Measurements from ENCODE around the gene NELL2.

The NELL2 gene

GRCh38 chr12:44616402-44616801 lies 259.7 kb downstream of the NELL2 start:
- DNase-seq (ENCODE audit: low spot score), result no peak

- no peak for DNase-seq (ENCODE audit: low spot score)
These were observed 264.6 kb downstream of the NELL2 start for GRCh38 chr12:44611538-44611937.

DNA sequence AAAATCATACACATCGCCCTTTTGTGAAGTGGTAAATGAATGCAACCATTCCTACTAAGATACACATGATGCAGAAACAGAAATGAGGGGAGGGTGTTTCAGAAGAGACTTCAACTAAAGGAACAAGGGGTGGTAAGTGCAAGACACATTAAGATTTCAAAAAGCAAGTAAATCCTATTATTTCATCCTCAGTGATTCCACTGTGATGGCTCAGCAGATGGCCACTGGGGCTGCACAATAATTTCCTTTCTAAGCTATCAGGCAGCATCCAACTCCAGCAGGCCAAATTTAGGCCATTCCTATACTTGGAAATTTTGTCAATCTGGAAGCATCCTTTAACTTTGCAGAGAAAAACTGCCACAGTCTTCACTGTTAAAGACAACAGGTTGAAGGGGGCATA lies 272.4 kb downstream of the NELL2 start:
- DNase-seq (ENCODE audit: low spot score), result no peak

DNA sequence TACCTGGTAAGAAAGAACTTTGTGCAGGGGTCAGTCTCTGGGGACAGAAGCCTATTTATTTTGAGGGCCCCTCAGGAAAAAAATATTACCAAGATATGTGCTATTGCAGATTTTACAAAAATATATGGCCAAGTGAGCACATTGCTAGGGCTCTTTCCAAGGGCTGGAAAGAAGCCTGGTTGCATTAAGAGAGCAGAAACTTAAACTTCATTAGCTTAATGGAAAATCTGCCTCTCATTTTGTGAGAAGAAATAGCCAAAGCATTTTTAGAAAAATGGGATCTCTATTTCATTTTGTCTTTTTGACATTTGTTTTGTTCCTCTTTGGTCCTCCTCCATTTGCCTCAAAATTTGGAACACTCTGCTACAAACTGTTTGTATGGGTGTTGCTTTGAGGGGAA lies 283.5 kb downstream of the NELL2 start:
- no peak for DNase-seq (ENCODE audit: low spot score)

DNA sequence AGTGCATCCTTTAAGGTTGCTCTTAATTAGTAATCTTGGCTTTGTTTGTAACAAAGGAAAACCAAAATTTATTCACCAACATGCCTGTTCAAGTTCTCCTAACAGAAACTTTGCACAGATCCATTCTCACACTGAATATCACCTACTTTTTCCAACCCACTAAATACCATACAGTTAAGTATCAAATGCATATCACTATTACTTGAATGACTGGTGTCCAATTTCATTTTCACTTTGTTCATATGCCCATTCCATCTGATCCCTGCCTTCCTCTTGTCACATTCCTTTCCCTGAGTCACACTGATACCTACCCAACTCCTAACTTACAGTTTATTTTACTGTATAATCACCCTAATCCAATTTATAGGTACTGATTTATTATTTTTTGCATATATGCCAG lies 286.4 kb downstream of the NELL2 start:
- no peak for DNase-seq (ENCODE audit: low spot score)

- DNase-seq (ENCODE audit: low spot score), result no peak
These were observed 287.5 kb downstream of the NELL2 start for GRCh38 chr12:44588651-44589050.

DNA sequence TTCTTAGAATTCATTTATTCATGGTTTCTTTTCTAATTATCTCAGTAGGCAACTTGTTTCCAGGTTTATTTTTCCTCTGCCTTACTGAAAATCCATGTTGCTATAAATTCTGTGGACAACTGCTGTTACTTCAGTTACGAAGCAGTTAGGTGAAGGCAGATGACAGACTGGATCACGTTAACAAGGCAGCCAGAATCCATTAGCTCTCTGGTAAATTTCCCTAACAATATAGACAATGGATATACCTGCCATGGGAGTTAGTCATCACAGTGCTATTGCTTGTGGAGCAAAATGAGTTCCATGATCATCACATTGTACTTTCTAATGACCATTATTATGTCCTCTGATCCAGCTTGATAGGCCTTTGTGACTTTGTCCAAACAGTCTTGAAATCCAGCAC lies 291.5 kb downstream of the NELL2 start:
- DNase-seq (ENCODE audit: low spot score), result no peak

DNA sequence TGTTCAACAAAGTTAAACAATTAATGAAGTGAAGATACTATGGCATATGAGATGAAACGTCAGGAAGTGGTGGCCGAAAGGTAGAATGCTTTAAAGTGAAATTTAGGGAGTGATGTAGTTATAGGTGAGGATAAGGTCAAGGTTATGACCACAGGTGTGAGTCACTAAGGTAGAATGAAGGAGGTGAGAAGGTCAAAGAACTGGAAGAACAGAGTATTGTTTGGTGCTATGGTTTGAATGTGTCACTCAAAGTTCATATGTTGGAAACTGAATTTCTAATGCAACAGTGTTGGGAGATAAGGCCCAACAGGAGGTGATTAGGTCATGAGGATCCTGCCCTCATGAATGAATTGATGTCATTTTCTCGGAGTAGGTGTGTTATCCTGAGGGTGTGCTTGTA lies 293.6 kb downstream of the NELL2 start:
- no peak for DNase-seq (ENCODE audit: low spot score)

GRCh38 chr12:44581642-44582242 lies 294.4 kb downstream of the NELL2 start:
- no peak for DNase-seq (ENCODE audit: low spot score)

DNA sequence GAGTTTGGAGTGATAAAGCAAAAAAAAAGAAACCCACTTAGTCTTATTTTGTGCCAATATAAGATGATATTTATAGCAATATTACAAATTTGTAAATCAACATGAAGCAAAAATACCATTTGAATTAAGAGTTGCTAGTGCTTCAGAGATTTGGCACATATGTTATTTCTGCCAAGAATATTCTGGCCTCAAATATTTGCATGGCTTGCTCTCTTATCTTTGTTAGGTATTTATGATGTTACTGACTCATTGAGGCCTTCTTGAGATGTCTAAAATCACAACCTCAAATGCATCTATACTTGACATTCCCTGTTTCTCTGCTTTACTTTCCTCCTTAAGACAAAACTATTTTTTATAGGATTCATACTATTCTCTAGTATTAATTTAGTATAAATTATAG lies 301.5 kb downstream of the NELL2 start:
- no peak for DNase-seq (ENCODE audit: low spot score)

DNA sequence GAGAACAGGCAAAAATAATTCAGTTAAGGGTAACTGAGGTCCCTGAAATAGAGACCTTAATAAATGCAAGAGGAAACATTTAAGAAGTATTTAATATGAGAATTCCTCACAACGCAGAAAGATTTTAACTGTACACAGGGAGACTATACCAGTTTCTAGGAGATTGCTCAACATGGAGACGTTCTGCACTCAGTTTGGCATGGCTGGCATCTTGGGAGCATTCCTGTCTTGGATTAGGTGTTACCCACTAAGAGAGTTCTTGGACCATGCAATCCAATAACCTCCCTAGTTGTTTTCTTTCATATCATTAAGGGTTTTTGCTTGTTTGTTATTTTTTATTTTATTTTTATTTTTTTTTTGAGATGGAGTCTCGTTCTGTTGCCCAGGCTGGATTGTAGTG lies 302.4 kb downstream of the NELL2 start:
- DNase-seq (ENCODE audit: low spot score), result no peak

GRCh38 chr12:44571006-44571550 lies 305.0 kb downstream of the NELL2 start:
- no peak for DNase-seq (ENCODE audit: low spot score)

- no peak for DNase-seq (ENCODE audit: low spot score)
These were observed 306.0 kb downstream of the NELL2 start for GRCh38 chr12:44570036-44570583.

DNA sequence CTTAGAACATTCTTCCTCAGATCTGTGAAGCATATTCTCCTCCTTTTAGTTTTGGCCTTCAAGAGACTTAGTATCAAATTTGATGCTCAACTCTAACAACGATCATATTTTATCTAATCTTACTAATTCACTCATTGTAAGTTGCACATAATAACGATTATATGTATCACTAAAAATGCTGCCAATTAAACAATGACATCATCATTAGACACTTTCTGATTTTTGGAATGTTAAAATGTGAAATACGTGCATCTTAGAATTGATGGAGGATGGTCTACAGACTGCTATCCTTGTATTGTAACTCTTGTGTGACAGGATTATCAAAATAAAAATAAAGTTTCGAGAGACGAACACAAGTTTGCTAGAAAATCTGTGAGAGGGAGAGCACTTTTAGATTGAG lies 311.0 kb downstream of the NELL2 start:
- no peak for DNase-seq (ENCODE audit: low spot score)

GRCh38 chr12:44563486-44563885 lies 312.6 kb downstream of the NELL2 start:
- no peak for DNase-seq (ENCODE audit: low spot score)

GRCh38 chr12:44558340-44559100 lies 317.6 kb downstream of the NELL2 start:
- DNase-seq (ENCODE audit: low spot score), result no peak

GRCh38 chr12:44555454-44555853 lies 320.7 kb downstream of the NELL2 start:
- no peak for DNase-seq (ENCODE audit: low spot score)

- no peak for DNase-seq (ENCODE audit: low spot score)
These were observed 324.5 kb downstream of the NELL2 start for GRCh38 chr12:44551631-44552030.

GRCh38 chr12:44550377-44550776 lies 325.7 kb downstream of the NELL2 start:
- no peak for DNase-seq (ENCODE audit: low spot score)

DNA sequence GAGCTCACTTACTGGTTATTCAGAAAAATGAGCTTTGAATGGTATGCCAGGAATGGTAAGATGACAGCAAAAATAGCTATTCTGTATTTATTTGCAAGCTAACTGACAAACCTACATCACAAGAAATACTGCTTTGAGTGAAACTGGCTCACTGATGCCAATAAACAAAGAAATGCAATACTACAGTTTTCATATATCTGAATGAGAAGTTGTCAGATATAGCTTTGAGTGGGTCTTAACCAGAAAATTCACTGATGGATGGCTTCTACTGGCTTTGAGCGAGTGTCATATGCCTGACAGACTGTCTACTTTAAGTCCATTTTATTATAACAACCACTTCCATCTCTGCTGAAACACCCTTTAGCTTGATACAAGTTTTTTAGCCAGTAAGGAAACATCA lies 330.1 kb downstream of the NELL2 start:
- DNase-seq (ENCODE audit: low spot score), result no peak

DNA sequence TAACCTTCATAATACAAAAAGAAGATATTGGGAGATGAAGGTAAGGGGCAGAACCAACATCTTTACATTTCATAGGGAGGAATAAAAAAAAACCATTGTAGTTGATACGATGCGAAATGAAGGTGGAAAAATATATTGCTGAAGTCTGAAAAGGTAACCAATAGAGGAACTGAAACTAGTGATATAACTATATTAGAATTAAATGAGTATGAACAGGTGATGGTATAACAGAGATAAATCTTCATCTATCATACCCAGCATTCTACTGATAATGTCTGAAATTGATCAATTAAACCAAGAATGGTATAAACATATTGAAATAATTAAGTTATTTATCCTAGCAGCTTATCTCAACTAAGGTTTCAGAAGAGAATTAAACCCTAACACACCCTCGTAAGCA lies 332.1 kb downstream of the NELL2 start:
- no peak for DNase-seq (ENCODE audit: low spot score)

- no peak for DNase-seq (ENCODE audit: low spot score)
These were observed 333.4 kb downstream of the NELL2 start for GRCh38 chr12:44542716-44543115.

DNA sequence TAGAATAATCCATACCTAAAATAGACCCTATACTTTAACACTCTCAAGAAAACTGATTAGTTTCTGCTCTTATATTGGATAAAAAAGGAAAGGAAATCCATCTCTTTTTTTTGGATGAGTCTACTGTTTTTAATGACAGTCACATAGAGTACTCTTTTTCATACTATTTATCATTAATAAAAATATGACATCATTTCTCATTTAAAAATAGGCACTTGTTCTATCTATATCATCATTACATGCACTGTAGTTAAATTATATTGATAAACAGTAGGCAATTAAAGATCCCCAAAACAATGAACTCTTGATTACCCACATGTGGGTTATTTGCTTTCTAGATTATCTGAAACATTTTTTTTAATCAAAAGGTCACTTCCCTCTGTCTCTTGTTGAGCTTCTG lies 338.8 kb downstream of the NELL2 start:
- no peak for DNase-seq (ENCODE audit: low spot score)
